ENCODE results near the gene MAPK8IP3. TPM values are rescaled to one million over a fixed set of nuclear protein-coding genes. Genes with fewer than 3 reads are reported as not detected.

MAPK8IP3 gene
- total and polyA plus RNA-seq, 9 of the 15 experiments (the other 6 are each of a cell fraction or from before 2014, with no cell fraction given) = 0.17 to 58.7 (median 16.7) TPM

DNA sequence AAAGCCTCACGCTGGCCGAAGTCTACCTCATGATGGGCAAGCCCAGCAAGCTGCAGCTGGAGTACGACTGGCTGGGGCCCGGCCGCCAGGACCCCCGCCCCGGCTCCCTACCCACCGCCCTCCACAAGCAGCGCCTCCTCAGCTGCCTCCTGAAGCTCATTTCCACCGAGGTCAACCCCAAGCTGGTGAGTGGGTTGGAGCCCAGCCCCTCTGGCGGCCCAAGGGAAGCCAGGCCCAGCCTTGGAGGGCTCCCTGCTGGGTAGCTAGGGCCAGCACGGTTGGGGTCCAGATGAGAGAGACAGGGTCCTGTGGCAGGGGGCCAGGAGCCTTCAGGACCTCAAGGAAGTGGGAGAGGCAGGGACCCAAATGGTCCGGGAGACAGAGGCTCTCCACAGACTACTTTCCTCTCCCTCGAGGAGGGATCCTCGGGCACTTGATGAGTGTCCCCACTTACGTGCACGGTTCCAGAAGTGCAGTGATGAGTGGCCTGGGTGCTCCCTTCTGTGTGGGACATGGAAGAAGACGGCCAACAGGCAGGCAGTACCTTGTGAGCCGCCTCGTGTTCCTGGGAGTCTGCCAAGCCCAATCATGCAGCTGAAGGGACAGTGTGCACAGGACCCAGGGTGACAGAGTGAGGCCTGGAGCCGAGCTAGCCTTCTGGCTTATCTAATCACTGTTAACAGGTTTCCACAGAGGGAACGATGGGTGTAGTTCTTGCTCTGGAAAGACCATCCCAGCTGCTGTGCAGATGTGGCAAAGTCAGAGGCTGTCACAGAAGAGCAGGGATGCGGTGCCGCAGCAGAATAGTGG lies 49.0 kb upstream of the MAPK8IP3 start (continued):
- TF ChIP-seq, protein P1, sequence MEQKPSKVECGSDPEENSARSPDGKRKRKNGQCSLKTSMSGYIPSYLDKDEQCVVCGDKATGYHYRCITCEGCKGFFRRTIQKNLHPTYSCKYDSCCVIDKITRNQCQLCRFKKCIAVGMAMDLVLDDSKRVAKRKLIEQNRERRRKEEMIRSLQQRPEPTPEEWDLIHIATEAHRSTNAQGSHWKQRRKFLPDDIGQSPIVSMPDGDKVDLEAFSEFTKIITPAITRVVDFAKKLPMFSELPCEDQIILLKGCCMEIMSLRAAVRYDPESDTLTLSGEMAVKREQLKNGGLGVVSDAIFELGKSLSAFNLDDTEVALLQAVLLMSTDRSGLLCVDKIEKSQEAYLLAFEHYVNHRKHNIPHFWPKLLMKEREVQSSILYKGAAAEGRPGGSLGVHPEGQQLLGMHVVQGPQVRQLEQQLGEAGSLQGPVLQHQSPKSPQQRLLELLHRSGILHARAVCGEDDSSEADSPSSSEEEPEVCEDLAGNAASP (IDR thresholded peaks at IDR 0.05) = no peak
- no peak for TF ChIP-seq CCAR2 (IDR thresholded peaks at IDR 0.05; ENCODE audit: low read depth, low read length)
- TF ChIP-seq SMARCB1 (IDR thresholded peaks at IDR 0.05; ENCODE audit: insufficient read length, low read depth) = no peak
- no peak for TF ChIP-seq HDGF (IDR thresholded peaks at IDR 0.05)
- no peak for TF ChIP-seq RFX7 (CRISPR knock-in tag; IDR thresholded peaks at IDR 0.05)
- TF ChIP-seq NCOR1 (IDR thresholded peaks at IDR 0.05) = peak; percentile 34; the same call in 1 of the 2 replicates
- no peak for TF ChIP-seq POLR2B (IDR thresholded peaks at IDR 0.05; ENCODE audit: low read depth, partially characterized antibody)
- TF ChIP-seq, protein P2, sequence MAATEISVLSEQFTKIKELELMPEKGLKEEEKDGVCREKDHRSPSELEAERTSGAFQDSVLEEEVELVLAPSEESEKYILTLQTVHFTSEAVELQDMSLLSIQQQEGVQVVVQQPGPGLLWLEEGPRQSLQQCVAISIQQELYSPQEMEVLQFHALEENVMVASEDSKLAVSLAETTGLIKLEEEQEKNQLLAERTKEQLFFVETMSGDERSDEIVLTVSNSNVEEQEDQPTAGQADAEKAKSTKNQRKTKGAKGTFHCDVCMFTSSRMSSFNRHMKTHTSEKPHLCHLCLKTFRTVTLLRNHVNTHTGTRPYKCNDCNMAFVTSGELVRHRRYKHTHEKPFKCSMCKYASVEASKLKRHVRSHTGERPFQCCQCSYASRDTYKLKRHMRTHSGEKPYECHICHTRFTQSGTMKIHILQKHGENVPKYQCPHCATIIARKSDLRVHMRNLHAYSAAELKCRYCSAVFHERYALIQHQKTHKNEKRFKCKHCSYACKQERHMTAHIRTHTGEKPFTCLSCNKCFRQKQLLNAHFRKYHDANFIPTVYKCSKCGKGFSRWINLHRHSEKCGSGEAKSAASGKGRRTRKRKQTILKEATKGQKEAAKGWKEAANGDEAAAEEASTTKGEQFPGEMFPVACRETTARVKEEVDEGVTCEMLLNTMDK (IDR thresholded peaks at IDR 0.05; ENCODE audit: borderline replicate concordance, insufficient read depth, low read depth, low read length, poor library complexity, severe bottlenecking) = no peak
- TF ChIP-seq ZNF134 (CRISPR knock-in tag; conservative IDR thresholded peaks at IDR 0.05) = no peak
- no peak for TF ChIP-seq ZNF282 (CRISPR knock-in tag; IDR thresholded peaks at IDR 0.05)
- TF ChIP-seq RBFOX2 (IDR thresholded peaks at IDR 0.05; ENCODE audit: low read depth, low read length) = no peak
- TF ChIP-seq TCF3 (CRISPR knock-in tag; IDR thresholded peaks at IDR 0.05) = peak; percentile 46; the same call in 1 of the 2 replicates
- TF ChIP-seq, protein P3, sequence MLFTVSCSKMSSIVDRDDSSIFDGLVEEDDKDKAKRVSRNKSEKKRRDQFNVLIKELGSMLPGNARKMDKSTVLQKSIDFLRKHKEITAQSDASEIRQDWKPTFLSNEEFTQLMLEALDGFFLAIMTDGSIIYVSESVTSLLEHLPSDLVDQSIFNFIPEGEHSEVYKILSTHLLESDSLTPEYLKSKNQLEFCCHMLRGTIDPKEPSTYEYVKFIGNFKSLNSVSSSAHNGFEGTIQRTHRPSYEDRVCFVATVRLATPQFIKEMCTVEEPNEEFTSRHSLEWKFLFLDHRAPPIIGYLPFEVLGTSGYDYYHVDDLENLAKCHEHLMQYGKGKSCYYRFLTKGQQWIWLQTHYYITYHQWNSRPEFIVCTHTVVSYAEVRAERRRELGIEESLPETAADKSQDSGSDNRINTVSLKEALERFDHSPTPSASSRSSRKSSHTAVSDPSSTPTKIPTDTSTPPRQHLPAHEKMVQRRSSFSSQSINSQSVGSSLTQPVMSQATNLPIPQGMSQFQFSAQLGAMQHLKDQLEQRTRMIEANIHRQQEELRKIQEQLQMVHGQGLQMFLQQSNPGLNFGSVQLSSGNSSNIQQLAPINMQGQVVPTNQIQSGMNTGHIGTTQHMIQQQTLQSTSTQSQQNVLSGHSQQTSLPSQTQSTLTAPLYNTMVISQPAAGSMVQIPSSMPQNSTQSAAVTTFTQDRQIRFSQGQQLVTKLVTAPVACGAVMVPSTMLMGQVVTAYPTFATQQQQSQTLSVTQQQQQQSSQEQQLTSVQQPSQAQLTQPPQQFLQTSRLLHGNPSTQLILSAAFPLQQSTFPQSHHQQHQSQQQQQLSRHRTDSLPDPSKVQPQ (CRISPR knock-in tag; IDR thresholded peaks at IDR 0.05; ENCODE audit: borderline replicate concordance) = no peak
- no peak for TF ChIP-seq ZNF197 (CRISPR knock-in tag; IDR thresholded peaks at IDR 0.05; ENCODE audit: low read depth)
- TF ChIP-seq, protein P4, sequence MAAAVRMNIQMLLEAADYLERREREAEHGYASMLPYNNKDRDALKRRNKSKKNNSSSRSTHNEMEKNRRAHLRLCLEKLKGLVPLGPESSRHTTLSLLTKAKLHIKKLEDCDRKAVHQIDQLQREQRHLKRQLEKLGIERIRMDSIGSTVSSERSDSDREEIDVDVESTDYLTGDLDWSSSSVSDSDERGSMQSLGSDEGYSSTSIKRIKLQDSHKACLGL (CRISPR knock-in tag; IDR thresholded peaks at IDR 0.05; ENCODE audit: borderline replicate concordance, poor library complexity, severe bottlenecking) = no peak
- TF ChIP-seq, protein P5, sequence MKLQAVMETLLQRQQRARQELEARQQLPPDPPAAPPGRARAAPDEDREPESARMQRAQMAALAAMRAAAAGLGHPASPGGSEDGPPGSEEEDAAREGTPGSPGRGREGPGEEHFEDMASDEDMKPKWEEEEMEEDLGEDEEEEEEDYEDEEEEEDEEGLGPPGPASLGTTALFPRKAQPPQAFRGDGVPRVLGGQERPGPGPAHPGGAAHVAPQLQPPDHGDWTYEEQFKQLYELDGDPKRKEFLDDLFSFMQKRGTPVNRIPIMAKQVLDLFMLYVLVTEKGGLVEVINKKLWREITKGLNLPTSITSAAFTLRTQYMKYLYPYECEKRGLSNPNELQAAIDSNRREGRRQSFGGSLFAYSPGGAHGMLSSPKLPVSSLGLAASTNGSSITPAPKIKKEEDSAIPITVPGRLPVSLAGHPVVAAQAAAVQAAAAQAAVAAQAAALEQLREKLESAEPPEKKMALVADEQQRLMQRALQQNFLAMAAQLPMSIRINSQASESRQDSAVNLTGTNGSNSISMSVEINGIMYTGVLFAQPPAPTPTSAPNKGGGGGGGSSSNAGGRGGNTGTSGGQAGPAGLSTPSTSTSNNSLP (IDR thresholded peaks at IDR 0.05; ENCODE audit: borderline replicate concordance, low read depth, low read length) = no peak
- TF ChIP-seq PML (IDR thresholded peaks at IDR 0.05; ENCODE audit: low read length) = no peak
- TF ChIP-seq, protein P6, sequence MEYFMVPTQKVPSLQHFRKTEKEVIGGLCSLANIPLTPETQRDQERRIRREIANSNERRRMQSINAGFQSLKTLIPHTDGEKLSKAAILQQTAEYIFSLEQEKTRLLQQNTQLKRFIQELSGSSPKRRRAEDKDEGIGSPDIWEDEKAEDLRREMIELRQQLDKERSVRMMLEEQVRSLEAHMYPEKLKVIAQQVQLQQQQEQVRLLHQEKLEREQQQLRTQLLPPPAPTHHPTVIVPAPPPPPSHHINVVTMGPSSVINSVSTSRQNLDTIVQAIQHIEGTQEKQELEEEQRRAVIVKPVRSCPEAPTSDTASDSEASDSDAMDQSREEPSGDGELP (CRISPR knock-in tag; IDR thresholded peaks at IDR 0.05; ENCODE audit: borderline replicate concordance) = peak; percentile 38; the same call in 1 of the 2 replicates
